ENCODE measurements around the gene MAPK10. TPM values are rescaled to one million over a fixed set of nuclear protein-coding genes. Genes with fewer than 3 reads are reported as not detected.
"Not testable (repeated sequence)": the region's sequence is repeated elsewhere in the genome, so short reads cannot be mapped to it uniquely, and the experiment has no call there.

The MAPK10 gene
- polyA plus RNA-seq, 10 donors, result 2.4 to 6.9 (median 4.1) TPM

- DNase-seq, result no peak
These were observed 252.7 kb downstream of the MAPK10 start for GRCh38 chr4:86107112-86107511.

GRCh38 chr4:86106475-86106874 lies 253.4 kb downstream of the MAPK10 start:
- no peak for DNase-seq

GRCh38 chr4:86101841-86102240 lies 258.0 kb downstream of the MAPK10 start:
- DNase-seq, result no peak

- DNase-seq, result no peak
These were observed 258.4 kb downstream of the MAPK10 start for GRCh38 chr4:86101410-86101809.

- no peak for DNase-seq
These were observed 259.2 kb downstream of the MAPK10 start for GRCh38 chr4:86100539-86101215.

- no peak for DNase-seq
These were observed 260.5 kb downstream of the MAPK10 start for GRCh38 chr4:86099348-86099747.

- no peak for DNase-seq
These were observed 261.2 kb downstream of the MAPK10 start for GRCh38 chr4:86098691-86099090.

- DNase-seq, result no peak
These were observed 263.5 kb downstream of the MAPK10 start for GRCh38 chr4:86096373-86096772.

- peak in 1 of 3 donors; percentile 50 for DNase-seq
These were observed 267.2 kb downstream of the MAPK10 start for GRCh38 chr4:86092684-86093083.

- DNase-seq, result no peak
These were observed 268.7 kb downstream of the MAPK10 start for GRCh38 chr4:86091201-86091600.

- no peak for DNase-seq
These were observed 270.0 kb downstream of the MAPK10 start for GRCh38 chr4:86089781-86090323.

- DNase-seq, result no peak
These were observed 270.8 kb downstream of the MAPK10 start for GRCh38 chr4:86089053-86089452.

GRCh38 chr4:86075796-86076195 lies 284.1 kb downstream of the MAPK10 start:
- DNase-seq, result not testable (repeated sequence)

GRCh38 chr4:86060341-86060740 lies 299.5 kb downstream of the MAPK10 start:
- DNase-seq, result no peak

GRCh38 chr4:86058621-86059020 lies 301.2 kb downstream of the MAPK10 start:
- DNase-seq, result no peak

- no peak for DNase-seq
These were observed 304.0 kb downstream of the MAPK10 start for GRCh38 chr4:86055898-86056297.

GRCh38 chr4:86054286-86055032 lies 305.4 kb downstream of the MAPK10 start:
- peak in 2 of 3 donors; percentile 42 to 59 for DNase-seq

- DNase-seq, result no peak
These were observed 309.4 kb downstream of the MAPK10 start for GRCh38 chr4:86050496-86050895.

- DNase-seq, result no peak
These were observed 311.4 kb downstream of the MAPK10 start for GRCh38 chr4:86048426-86048825.

- no peak for DNase-seq
These were observed 315.3 kb downstream of the MAPK10 start for GRCh38 chr4:86044593-86044985.

GRCh38 chr4:86043755-86044592 lies 315.9 kb downstream of the MAPK10 start:
- DNase-seq, result peak; percentile 70 to 87 (median 75)

GRCh38 chr4:86038037-86038436 lies 321.8 kb downstream of the MAPK10 start:
- no peak for DNase-seq

Measured in muscle of back (tissue), 11 donors.